ENCODE data around the gene TMIE. TPM values are rescaled to one million over a fixed set of nuclear protein-coding genes. Genes with fewer than 3 reads are reported as not detected.

TMIE gene
- total RNA-seq, 1 donor from 2014 or later, result not detected

- H3K27me3 Mint-ChIP-seq (ENCODE audit: low read depth), result no peaks in the 10 kb centered on the region
- DNase-seq (ENCODE audit: low spot score), result no peak
- H3K9me3 Mint-ChIP-seq, result no peaks in the 10 kb centered on the region
- intact Hi-C loops (cut with micrococcal nuclease), result no loop called here
- H3K4me3 Mint-ChIP-seq (ENCODE audit: low read depth), result no peak overlapping the region
- H3K27ac Mint-ChIP-seq, result no peak overlapping the region
- no peaks in the 10 kb centered on the region for H3K36me3 Mint-ChIP-seq (ENCODE audit: low read depth)
- H3K4me1 Mint-ChIP-seq (ENCODE audit: low read depth), result no peaks in the 10 kb centered on the region
Observed at GRCh38 chr3:46672349-46672695, 28.9 kb upstream of the TMIE start.

DNA sequence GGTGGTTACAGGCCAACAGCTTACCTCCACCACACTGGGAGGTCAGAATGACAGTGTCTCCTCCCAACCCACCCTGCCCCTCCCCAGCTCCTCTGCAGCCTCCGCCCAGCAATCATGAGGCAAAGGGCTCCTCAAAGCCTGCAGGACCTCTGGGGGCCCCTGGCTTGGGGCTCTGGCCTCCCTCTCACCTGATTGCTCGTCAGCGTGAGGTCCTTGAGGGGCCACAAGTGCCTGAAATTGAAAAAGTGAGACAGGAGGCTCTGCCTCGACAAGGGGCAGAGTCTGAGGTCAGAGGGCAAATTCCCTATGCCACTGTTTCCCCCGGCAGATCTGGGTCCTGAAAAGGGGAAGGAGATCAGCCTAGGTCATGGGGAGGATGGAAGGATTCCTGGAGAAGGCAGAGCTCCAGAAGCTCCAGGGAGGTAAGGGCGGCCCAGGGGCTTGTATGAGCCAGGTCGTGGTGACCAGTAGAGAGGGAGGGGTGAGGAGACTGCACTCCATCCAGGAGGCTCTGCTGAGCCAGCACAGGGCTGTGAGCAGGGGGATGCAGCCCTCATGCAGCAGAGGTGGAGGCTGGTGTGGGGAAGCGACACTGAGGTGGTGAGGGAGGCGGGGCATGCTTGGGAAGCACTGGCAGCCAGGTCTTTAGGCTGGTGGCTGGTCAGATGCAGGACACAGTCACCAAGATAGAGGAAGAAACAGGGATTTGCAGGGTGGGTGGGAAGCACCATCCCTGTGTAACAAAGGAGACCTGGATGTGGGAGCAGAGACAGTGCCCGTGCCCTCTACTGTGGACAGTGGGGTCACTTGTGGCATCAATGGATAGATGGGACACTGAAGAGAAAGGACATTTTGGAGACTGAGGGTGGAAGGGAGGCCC lies 27.8 kb upstream of the TMIE start:
- no peak for DNase-seq (ENCODE audit: low spot score)
- Mint-ChIP-seq H3K36me3 (ENCODE audit: low read depth) (no peaks in the 10 kb centered on the region), H3K4me3 (ENCODE audit: low read depth) (no peak overlapping the region), H3K4me1 (ENCODE audit: low read depth) (no peaks in the 10 kb centered on the region), H3K9me3 (no peaks in the 10 kb centered on the region), H3K27ac (no peak overlapping the region), H3K27me3 (ENCODE audit: low read depth) (no peaks in the 10 kb centered on the region)
- intact Hi-C loops (cut with micrococcal nuclease), result no loop called here

GRCh38 chr3:46674031-46674845 lies 27.0 kb upstream of the TMIE start:
- Mint-ChIP-seq H3K4me3 (ENCODE audit: low read depth) (no peak overlapping the region), H3K27me3 (ENCODE audit: low read depth) (no peaks in the 10 kb centered on the region), H3K27ac (no peak overlapping the region), H3K4me1 (ENCODE audit: low read depth) (no peaks in the 10 kb centered on the region), H3K9me3 (no peaks in the 10 kb centered on the region), H3K36me3 (ENCODE audit: low read depth) (no peaks in the 10 kb centered on the region)
- DNase-seq (ENCODE audit: low spot score), result no peak
- intact Hi-C loops (cut with micrococcal nuclease), result no loop called here

GRCh38 chr3:46675426-46675825 lies 25.8 kb upstream of the TMIE start:
- H3K4me3 Mint-ChIP-seq (ENCODE audit: low read depth), result no peak overlapping the region
- DNase-seq (ENCODE audit: low spot score), result no peak
- no peaks in the 10 kb centered on the region for H3K36me3 Mint-ChIP-seq (ENCODE audit: low read depth)
- H3K9me3 Mint-ChIP-seq, result no peaks in the 10 kb centered on the region
- no peaks in the 10 kb centered on the region for H3K27me3 Mint-ChIP-seq (ENCODE audit: low read depth)
- no peaks in the 10 kb centered on the region for H3K4me1 Mint-ChIP-seq (ENCODE audit: low read depth)
- intact Hi-C loops (cut with micrococcal nuclease), result no loop called here
- no peak overlapping the region for H3K27ac Mint-ChIP-seq

DNA sequence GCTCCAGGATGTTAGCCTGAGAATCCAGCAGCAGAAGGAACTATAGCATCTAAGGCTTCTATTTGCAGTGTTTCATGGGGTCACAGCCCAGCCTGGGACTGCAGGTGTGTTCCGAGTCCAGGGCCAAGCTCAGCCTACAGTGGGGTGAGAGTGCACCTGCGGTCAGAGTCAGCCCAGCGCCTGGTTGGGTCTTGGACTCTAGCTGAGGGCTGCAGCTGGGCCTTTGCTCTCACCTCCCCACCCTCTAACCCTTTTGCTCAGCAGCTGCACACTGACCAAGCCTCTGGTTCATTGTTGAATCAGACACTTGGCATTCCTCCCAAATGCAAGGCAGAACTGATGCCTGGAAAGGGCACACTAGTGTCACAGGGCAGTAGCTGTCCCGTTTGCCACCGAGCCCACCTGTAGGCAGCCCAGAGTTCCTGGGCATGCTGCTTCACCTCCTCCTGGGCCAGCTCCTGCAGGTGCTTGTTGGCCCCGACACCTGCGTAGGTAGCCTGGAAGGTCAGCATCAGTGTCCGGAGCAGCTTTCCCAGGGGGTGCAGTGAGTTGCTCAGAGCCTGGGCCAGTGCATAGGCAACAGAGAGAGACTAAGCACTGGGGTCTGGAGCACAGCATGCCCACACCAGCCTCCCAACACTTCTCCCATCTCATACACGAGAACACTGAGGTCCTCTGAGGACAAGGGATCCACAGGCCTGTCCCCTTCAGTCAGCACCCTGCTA lies 25.2 kb upstream of the TMIE start:
- Mint-ChIP-seq H3K27ac (no peak overlapping the region), H3K9me3 (no peaks in the 10 kb centered on the region), H3K4me3 (ENCODE audit: low read depth) (no peak overlapping the region), H3K36me3 (ENCODE audit: low read depth) (no peaks in the 10 kb centered on the region), H3K4me1 (ENCODE audit: low read depth) (no peaks in the 10 kb centered on the region), H3K27me3 (ENCODE audit: low read depth) (no peaks in the 10 kb centered on the region)
- intact Hi-C loops (cut with micrococcal nuclease), result no loop called here
- DNase-seq (ENCODE audit: low spot score), result no peak

DNA sequence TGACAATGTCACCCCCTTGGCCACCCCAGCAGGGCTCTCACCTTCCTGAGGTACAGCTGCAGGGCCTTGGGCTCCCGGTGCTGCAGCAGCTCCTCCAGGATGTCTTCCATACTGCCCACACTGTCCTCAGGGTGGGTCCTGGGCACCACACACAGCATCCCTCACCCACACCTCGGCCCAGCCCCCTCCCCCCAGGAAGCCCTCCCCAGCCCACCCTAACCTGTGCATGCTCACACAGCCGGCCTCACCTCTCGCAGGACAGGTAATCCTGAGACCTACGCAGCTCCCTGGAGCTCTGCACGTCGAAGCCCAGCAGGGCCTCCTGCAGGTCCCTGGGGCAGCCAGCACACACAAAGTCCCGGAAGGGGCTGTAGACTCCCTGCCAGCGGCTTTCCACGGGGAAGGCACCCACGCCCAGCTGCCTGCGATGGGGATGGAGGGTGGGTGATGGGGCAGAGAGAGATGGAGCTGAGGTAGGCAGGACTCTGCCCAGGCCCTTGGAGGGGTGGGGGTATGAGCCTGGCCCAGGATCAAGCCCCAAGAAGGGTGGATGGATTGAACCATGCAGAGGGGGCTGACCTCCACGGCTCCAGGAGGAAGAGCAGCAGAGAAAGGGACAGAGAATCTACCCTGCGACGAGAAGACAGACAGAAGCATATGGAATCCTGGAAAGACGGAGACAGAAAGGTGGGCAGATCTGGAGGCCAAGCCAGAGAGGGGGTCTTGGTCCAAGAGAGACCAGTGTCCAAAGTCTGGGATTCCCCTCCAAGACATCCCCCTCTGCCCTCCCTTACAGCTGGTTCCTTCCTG lies 24.4 kb upstream of the TMIE start:
- no peaks in the 10 kb centered on the region for H3K9me3 Mint-ChIP-seq
- H3K27ac Mint-ChIP-seq, result no peak overlapping the region
- no peak overlapping the region for H3K4me3 Mint-ChIP-seq (ENCODE audit: low read depth)
- no peaks in the 10 kb centered on the region for H3K4me1 Mint-ChIP-seq (ENCODE audit: low read depth)
- intact Hi-C loops (cut with micrococcal nuclease), result no loop called here
- DNase-seq (ENCODE audit: low spot score), result no peak
- no peaks in the 10 kb centered on the region for H3K36me3 Mint-ChIP-seq (ENCODE audit: low read depth)
- no peaks in the 10 kb centered on the region for H3K27me3 Mint-ChIP-seq (ENCODE audit: low read depth)

DNA sequence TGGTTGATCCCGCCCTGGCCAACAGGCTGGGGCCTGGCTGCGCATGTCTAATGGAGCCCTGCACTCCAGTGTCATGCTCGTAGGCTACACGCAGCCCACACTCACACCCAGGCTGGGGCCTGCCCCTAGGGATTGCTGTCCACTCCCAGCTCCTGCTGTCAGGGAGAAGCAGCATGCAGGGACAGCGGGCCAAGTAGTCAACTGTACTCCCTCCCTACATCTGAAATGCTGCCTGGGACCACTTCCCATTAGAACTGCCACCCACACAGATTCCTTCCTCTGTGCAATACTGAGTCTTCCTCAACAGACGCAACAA lies 23.8 kb upstream of the TMIE start:
- H3K36me3 Mint-ChIP-seq (ENCODE audit: low read depth), result no peaks in the 10 kb centered on the region
- no peak for DNase-seq (ENCODE audit: low spot score)
- H3K27me3 Mint-ChIP-seq (ENCODE audit: low read depth), result no peaks in the 10 kb centered on the region
- H3K4me3 Mint-ChIP-seq (ENCODE audit: low read depth), result no peak overlapping the region
- no peak overlapping the region for H3K27ac Mint-ChIP-seq
- no peaks in the 10 kb centered on the region for H3K4me1 Mint-ChIP-seq (ENCODE audit: low read depth)
- intact Hi-C loops (cut with micrococcal nuclease), result no loop called here
- H3K9me3 Mint-ChIP-seq, result no peaks in the 10 kb centered on the region

DNA sequence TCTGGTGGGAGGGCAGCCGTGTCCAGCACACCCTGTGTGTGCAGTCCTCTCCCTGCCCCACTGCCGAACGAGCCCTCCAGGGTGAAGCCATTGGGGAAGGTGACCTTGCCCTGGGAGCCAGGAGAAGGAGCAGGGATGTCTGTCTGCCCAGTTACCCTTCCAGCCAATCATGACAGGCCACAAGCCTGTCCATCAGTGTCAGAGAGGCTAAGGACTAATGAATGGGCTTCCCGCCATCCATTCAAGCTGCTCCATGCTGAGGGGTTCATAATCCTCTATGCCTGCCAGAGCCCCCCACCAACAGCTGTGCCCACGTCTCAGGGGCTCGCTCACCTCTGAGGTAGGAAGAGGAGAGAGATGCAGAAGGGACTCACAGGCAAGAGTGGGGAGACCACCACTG lies 22.9 kb upstream of the TMIE start:
- no peaks in the 10 kb centered on the region for H3K36me3 Mint-ChIP-seq (ENCODE audit: low read depth)
- H3K27ac Mint-ChIP-seq, result no peak overlapping the region
- intact Hi-C loops (cut with micrococcal nuclease), result no loop called here
- no peak overlapping the region for H3K4me3 Mint-ChIP-seq (ENCODE audit: low read depth)
- H3K27me3 Mint-ChIP-seq (ENCODE audit: low read depth), result no peaks in the 10 kb centered on the region
- no peaks in the 10 kb centered on the region for H3K4me1 Mint-ChIP-seq (ENCODE audit: low read depth)
- no peak for DNase-seq (ENCODE audit: low spot score)
- H3K9me3 Mint-ChIP-seq, result no peaks in the 10 kb centered on the region

GRCh38 chr3:46679681-46680080 lies 21.5 kb upstream of the TMIE start:
- Mint-ChIP-seq H3K9me3 (no peaks in the 10 kb centered on the region), H3K27ac (no peak overlapping the region), H3K4me1 (ENCODE audit: low read depth) (no peaks in the 10 kb centered on the region), H3K36me3 (ENCODE audit: low read depth) (no peaks in the 10 kb centered on the region), H3K27me3 (ENCODE audit: low read depth) (no peaks in the 10 kb centered on the region), H3K4me3 (ENCODE audit: low read depth) (no peak overlapping the region)
- DNase-seq (ENCODE audit: low spot score), result no peak
- intact Hi-C loops (cut with micrococcal nuclease), result no loop called here

- H3K4me1 Mint-ChIP-seq (ENCODE audit: low read depth), result no peaks in the 10 kb centered on the region
- no peaks in the 10 kb centered on the region for H3K9me3 Mint-ChIP-seq
- intact Hi-C loops (cut with micrococcal nuclease), result no loop called here
- H3K4me3 Mint-ChIP-seq (ENCODE audit: low read depth), result no peak overlapping the region
- DNase-seq (ENCODE audit: low spot score), result no peak
- no peak overlapping the region for H3K27ac Mint-ChIP-seq
- no peaks in the 10 kb centered on the region for H3K27me3 Mint-ChIP-seq (ENCODE audit: low read depth)
- no peaks in the 10 kb centered on the region for H3K36me3 Mint-ChIP-seq (ENCODE audit: low read depth)
Observed at GRCh38 chr3:46680298-46680826, 20.8 kb upstream of the TMIE start.

GRCh38 chr3:46681387-46681786 lies 19.8 kb upstream of the TMIE start:
- no peaks in the 10 kb centered on the region for H3K36me3 Mint-ChIP-seq (ENCODE audit: low read depth)
- no peak overlapping the region for H3K27ac Mint-ChIP-seq
- H3K27me3 Mint-ChIP-seq (ENCODE audit: low read depth), result no peaks in the 10 kb centered on the region

GRCh38 chr3:46681856-46682540 lies 19.2 kb upstream of the TMIE start:
- H3K9me3 Mint-ChIP-seq, result no peaks in the 10 kb centered on the region
- no peak for DNase-seq (ENCODE audit: low spot score)
- intact Hi-C loops (cut with micrococcal nuclease), result no loop called here
- H3K36me3 Mint-ChIP-seq (ENCODE audit: low read depth), result no peaks in the 10 kb centered on the region
- H3K27me3 Mint-ChIP-seq (ENCODE audit: low read depth), result no peaks in the 10 kb centered on the region
- H3K4me3 Mint-ChIP-seq (ENCODE audit: low read depth), result no peak overlapping the region
- H3K27ac Mint-ChIP-seq, result no peak overlapping the region
- no peaks in the 10 kb centered on the region for H3K4me1 Mint-ChIP-seq (ENCODE audit: low read depth)

More at GRCh38 chr3:46681387-46681786, 19.8 kb upstream of the TMIE start:
- Mint-ChIP-seq H3K4me3 (ENCODE audit: low read depth) (no peak overlapping the region), H3K9me3 (no peaks in the 10 kb centered on the region), H3K4me1 (ENCODE audit: low read depth) (no peaks in the 10 kb centered on the region)
- intact Hi-C loops (cut with micrococcal nuclease), result no loop called here
- DNase-seq (ENCODE audit: low spot score), result no peak

All from activated T-helper 2 cell treated with anti-CD3 and anti-CD28 coated beads, Interferon-gamma antibody, Interleukin-2, Interleukin-4, amounts not matched to agents 10 μg/mL and 5 μg/mL and 100 μg/mL, durations not matched to agents 14 hours and 24 hours and 36 hours (primary cell).